ENCODE data around the gene PRKAR1A.
"Not testable (repeated sequence)": the region's sequence is repeated elsewhere in the genome, so short reads cannot be mapped to it uniquely, and the experiment has no call there.

The PRKAR1A gene

DNA sequence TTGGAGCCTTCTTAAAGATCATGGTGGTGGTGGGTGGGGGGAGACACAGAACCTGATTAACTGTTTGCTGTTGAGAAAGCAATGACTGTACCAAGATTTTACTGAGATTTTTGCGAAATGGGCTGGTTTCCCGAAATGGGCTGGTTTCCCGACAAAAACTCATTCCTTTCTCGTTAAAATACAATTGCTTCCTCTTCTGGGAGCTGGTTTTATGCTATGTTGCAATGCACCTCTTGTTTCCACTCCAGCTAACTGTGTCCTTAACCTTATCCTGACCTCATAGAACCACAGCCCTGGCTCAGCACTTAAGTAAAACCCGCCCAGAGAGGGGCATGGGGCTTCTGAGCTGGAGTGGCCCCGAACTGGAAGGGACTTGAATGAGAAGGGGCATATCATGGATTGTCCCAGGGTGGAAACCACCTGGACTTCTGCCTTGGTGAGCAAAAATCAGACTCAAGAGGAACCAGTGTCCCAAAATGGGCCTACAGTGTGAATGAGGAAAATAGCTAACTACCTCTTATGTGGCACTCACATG is 68.1 kb downstream of the PRKAR1A start:
- Histone ChIP-seq H3F3A (ENCODE audit: insufficient read depth, low read length) (no peaks in the 10 kb centered on the region), H3K79me2 (ENCODE audit: low read length) (no peaks in the 10 kb centered on the region), H3K9me3 (replicated peaks; ENCODE audit: insufficient read depth, low read length) (no peaks in the 10 kb centered on the region), H3K36me3 (replicated peaks; ENCODE audit: insufficient read depth, low read length) (no peaks in the 10 kb centered on the region), H3K27me3 (replicated peaks; ENCODE audit: insufficient read depth, low read length) (no peaks in the 10 kb centered on the region), H4K20me1 (ENCODE audit: insufficient read depth, low read length) (no peaks in the 10 kb centered on the region), H2AFZ (ENCODE audit: low read length) (no peak overlapping the region), H3K9ac (ENCODE audit: low read length) (no peak overlapping the region), H3K4me1 (ENCODE audit: low read length) (no peaks in the 10 kb centered on the region), H3K4me2 (ENCODE audit: low read depth, low read length) (no peak overlapping the region), H3K9me2 (replicated peaks; ENCODE audit: insufficient read depth, low read length) (no peaks in the 10 kb centered on the region), H3K27ac (ENCODE audit: low read length) (no peak overlapping the region), H3K4me3 (ENCODE audit: low read length) (no peak overlapping the region)
- no peak for DNase-seq
- TF ChIP-seq, protein P1, sequence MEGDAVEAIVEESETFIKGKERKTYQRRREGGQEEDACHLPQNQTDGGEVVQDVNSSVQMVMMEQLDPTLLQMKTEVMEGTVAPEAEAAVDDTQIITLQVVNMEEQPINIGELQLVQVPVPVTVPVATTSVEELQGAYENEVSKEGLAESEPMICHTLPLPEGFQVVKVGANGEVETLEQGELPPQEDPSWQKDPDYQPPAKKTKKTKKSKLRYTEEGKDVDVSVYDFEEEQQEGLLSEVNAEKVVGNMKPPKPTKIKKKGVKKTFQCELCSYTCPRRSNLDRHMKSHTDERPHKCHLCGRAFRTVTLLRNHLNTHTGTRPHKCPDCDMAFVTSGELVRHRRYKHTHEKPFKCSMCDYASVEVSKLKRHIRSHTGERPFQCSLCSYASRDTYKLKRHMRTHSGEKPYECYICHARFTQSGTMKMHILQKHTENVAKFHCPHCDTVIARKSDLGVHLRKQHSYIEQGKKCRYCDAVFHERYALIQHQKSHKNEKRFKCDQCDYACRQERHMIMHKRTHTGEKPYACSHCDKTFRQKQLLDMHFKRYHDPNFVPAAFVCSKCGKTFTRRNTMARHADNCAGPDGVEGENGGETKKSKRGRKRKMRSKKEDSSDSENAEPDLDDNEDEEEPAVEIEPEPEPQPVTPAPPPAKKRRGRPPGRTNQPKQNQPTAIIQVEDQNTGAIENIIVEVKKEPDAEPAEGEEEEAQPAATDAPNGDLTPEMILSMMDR (IDR thresholded peaks at IDR 0.05; ENCODE audit: low read length), result no peak
- no peak for TF ChIP-seq EZH2phosphoT487 (IDR thresholded peaks at IDR 0.05; ENCODE audit: low read length)
- no peak for TF ChIP-seq EZH2 (optimal IDR thresholded peaks at IDR 0.05; ENCODE audit: low read depth, low read length)

DNA sequence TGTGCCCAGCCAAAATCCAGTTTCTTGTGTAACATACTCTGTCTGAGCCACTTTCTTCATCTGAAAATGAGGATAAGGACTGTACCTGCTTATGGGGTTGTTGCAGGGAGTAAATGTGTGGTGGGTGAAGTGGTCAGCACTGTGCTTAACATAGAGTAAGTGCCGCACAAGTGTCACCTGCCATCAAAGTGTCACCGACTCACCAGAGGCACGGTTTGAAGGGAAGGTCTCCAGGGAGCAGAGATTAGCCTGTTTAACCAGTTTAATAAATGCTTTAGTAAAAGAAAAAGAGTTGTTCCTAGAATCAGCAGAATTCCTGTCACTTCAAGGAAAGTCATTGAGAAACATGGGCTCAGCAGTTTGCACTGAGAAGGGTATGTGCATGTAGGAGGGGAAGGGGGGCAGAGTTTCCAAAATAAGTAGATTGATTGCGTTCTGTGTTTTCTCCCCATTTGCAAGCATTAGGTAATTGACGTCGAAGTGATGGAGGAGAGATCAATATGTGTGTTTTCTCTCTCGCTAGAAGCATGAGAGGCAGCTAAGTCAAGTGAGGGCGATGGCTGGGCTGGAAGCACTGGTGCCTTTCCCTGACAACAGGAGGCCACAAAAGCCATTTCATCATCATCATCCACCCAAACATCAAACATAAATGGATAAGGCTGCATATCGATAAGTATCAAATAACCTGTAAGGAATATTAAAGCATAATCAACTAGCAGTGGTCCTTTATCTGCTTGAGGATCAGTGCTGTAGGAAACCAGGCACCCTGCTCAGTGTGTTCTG is 69.8 kb downstream of the PRKAR1A start:
- Histone ChIP-seq H4K20me1 (ENCODE audit: insufficient read depth, low read length) (no peaks in the 10 kb centered on the region), H3K4me2 (ENCODE audit: low read depth, low read length) (no peak overlapping the region), H3F3A (ENCODE audit: insufficient read depth, low read length) (no peaks in the 10 kb centered on the region), H2AFZ (ENCODE audit: low read length) (no peak overlapping the region), H3K9me3 (replicated peaks; ENCODE audit: insufficient read depth, low read length) (no peaks in the 10 kb centered on the region), H3K4me3 (ENCODE audit: low read length) (no peak overlapping the region), H3K27ac (ENCODE audit: low read length) (no peak overlapping the region), H3K36me3 (replicated peaks; ENCODE audit: insufficient read depth, low read length) (no peaks in the 10 kb centered on the region), H3K9ac (ENCODE audit: low read length) (no peak overlapping the region), H3K79me2 (ENCODE audit: low read length) (no peaks in the 10 kb centered on the region), H3K9me2 (replicated peaks; ENCODE audit: insufficient read depth, low read length) (no peaks in the 10 kb centered on the region), H3K27me3 (replicated peaks; ENCODE audit: insufficient read depth, low read length) (no peaks in the 10 kb centered on the region), H3K4me1 (ENCODE audit: low read length) (no peaks in the 10 kb centered on the region)
- no peak for DNase-seq
- no peak for TF ChIP-seq EZH2phosphoT487 (IDR thresholded peaks at IDR 0.05; ENCODE audit: low read length)

GRCh38 chr17:68582867-68583266 is 70.6 kb downstream of the PRKAR1A start:
- H3K4me3 ChIP-seq (ENCODE audit: low read length); H3K9ac ChIP-seq (ENCODE audit: low read length); H4K20me1 ChIP-seq (ENCODE audit: insufficient read depth, low read length); H3F3A ChIP-seq (ENCODE audit: insufficient read depth, low read length); H3K4me2 ChIP-seq (ENCODE audit: low read depth, low read length); DNase-seq; H3K79me2 ChIP-seq (ENCODE audit: low read length); H3K9me3 ChIP-seq (replicated peaks; ENCODE audit: insufficient read depth, low read length); H2AFZ ChIP-seq (ENCODE audit: low read length); H3K27ac ChIP-seq (ENCODE audit: low read length); H3K27me3 ChIP-seq (replicated peaks; ENCODE audit: insufficient read depth, low read length); H3K4me1 ChIP-seq (ENCODE audit: low read length); H3K36me3 ChIP-seq (replicated peaks; ENCODE audit: insufficient read depth, low read length); H3K9me2 ChIP-seq (replicated peaks; ENCODE audit: insufficient read depth, low read length): not testable (repeated sequence)

DNA sequence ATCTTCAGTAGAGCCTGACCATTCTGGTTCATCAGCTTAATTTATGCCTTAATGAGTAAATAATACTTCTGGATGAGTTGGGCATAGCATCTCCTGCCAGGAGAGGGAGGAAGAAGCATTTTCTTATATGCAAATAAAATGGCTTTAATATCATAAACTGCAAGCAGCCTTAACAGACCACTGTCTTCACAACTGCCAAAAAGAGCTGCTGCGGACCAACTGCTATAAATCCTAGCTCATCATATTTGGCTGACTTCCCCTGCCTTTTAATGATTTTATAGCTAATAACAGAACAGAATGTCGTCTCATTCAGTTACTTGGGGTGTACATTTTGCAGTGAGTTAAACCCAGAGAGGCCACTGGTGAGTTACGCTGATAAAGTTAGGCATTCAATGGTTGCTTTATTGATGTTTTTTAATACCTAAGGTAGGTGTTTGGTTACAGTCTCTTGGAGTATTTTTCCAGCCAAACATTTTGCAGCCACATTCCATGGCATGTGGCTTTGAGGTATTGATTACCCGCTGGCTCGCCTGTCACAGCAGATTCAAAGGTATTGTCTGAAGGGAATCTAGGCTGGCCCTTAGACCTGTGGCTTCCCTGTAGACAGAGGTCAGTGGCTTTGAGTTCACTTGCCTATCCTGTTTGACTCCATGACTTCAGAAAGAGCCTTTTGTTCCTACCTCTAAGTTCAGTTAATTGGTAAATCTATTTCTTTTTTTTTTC is 72.5 kb downstream of the PRKAR1A start:
- Histone ChIP-seq H3K9ac (ENCODE audit: low read length) (no peak overlapping the region), H3K36me3 (replicated peaks; ENCODE audit: insufficient read depth, low read length) (no peaks in the 10 kb centered on the region), H3K4me3 (ENCODE audit: low read length) (no peak overlapping the region), H2AFZ (ENCODE audit: low read length) (no peak overlapping the region), H3K9me3 (replicated peaks; ENCODE audit: insufficient read depth, low read length) (no peaks in the 10 kb centered on the region), H3K27ac (ENCODE audit: low read length) (no peak overlapping the region), H3K4me2 (ENCODE audit: low read depth, low read length) (no peak overlapping the region), H3K79me2 (ENCODE audit: low read length) (no peaks in the 10 kb centered on the region), H3K9me2 (replicated peaks; ENCODE audit: insufficient read depth, low read length) (no peaks in the 10 kb centered on the region), H4K20me1 (ENCODE audit: insufficient read depth, low read length) (no peaks in the 10 kb centered on the region), H3F3A (ENCODE audit: insufficient read depth, low read length) (no peaks in the 10 kb centered on the region), H3K27me3 (replicated peaks; ENCODE audit: insufficient read depth, low read length) (no peaks in the 10 kb centered on the region), H3K4me1 (ENCODE audit: low read length) (no peaks in the 10 kb centered on the region)
- no peak for DNase-seq
- TF ChIP-seq, protein P1 (IDR thresholded peaks at IDR 0.05; ENCODE audit: low read length), result no peak
- TF ChIP-seq EZH2 (optimal IDR thresholded peaks at IDR 0.05; ENCODE audit: low read depth, low read length) (no peak), EZH2phosphoT487 (IDR thresholded peaks at IDR 0.05; ENCODE audit: low read length) (no peak)

Data from MM.1S (cell line).